T-helper 22 cell (primary cell): ENCODE results near the gene CHIC2.

Experiments used
- DNase-seq: peaks from one replicate; pipeline ENCODE4 v3.0.0-alpha.2; 2020; ENCODE audit warnings: low read depth

CHIC2 gene

DNA sequence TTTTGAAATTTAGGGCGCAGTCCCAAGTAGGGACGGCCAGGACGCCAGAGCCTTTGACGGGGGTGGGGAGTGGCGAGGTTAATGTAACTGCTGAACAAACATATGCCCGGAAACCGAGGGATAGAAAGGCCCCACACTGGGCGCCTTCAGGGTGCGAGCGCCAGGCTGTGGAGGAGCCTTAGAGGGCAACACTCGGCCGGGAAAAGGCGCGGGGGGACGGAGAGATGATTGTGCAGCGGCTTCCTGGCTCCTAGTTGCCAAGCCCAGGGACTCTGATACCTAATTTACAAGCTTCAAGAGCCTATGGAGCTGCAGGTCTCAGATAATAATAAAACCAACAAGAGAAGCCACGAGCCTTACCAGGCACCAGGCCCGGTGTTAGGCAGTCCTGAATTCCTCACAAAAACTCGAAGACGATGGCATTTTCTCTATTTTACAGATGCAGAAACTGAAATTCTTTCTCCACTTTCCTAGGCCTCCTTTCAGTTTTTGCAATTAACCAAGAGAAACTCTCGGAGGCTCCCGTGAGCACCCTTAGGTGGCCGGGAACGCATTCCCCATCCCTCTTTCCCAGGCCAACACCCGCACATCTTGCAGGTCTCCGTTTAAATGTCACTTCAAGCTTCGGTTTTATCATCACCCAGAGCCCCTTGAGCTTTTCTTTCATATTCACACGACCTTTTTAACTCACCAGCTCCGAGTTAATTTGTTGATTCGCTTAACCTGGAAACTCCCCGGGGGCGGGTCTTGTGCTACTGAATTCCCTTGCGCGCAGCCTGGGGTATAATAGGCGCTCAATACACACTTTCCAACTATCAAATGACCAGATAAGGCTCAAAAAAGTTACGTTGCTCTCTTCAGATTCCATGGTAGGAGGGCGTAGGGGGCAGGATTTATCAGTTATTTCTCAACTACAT lies 29.2 kb upstream of the CHIC2 start:
- DNase-seq = no peak

- no peak for DNase-seq
Observed at GRCh38 chr4:54092405-54093323, 28.3 kb upstream of the CHIC2 start.

- DNase-seq = peak; percentile 51
Observed at GRCh38 chr4:54091637-54092404, 27.4 kb upstream of the CHIC2 start.

DNA sequence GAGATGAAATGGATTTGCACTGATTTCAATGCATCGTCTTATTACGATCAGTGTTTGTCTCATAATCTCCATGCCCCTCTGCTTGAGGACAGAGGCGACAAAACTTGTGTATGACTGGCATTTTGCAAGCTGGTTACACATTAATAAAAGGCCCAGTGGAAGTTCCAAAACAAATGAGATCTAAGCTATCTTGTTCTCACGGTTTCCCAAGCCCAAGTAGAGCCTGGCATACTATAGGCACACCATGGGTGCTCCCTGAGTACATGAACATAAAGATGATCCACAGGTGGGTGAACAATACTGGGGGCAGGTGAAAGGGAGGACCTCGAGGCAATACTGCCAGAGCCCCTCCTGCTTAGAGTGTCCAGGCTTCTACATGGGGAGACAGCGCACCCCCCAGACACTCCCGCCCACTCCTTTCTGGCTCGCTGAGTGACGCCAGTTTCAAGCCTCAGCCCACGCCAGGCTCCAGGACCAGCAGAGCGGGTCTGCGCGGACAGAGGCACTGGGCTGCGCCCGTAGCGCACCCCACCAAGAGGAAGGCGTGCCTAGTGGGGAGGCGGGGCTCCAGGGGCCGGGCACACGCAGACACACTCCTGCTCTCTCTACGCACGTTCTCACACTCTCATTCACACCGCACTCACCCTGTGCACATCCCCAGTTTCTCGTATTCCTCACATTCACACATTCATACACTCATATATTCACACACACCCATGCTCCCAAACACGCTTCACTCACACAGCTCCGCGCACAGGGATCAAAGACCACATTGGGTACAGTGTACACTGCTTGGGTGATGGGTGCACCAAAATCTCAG lies 26.6 kb upstream of the CHIC2 start:
- no peak for DNase-seq

DNA sequence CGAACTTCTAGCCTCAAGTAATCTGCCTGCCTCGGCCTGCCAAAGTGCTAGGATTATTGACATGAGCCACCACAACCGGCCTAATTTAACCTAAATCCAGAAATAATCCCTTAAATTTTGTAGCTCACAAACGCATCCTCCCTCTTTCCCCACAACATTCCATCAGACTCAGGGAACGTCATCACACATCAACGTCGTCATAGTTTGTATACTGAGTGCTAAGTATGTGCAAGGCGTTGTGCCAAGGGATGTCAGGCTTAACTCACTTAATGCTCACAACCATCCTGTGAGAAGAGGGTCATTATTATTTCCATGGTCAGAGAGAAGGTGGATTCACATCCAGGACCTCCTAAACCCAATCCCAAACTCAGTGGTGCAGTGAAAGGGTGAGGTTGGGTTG lies 26.0 kb upstream of the CHIC2 start:
- DNase-seq = no peak

GRCh38 chr4:54089875-54090274 lies 25.5 kb upstream of the CHIC2 start:
- DNase-seq = no peak

GRCh38 chr4:54085284-54085683 lies 20.9 kb upstream of the CHIC2 start:
- no peak for DNase-seq

DNA sequence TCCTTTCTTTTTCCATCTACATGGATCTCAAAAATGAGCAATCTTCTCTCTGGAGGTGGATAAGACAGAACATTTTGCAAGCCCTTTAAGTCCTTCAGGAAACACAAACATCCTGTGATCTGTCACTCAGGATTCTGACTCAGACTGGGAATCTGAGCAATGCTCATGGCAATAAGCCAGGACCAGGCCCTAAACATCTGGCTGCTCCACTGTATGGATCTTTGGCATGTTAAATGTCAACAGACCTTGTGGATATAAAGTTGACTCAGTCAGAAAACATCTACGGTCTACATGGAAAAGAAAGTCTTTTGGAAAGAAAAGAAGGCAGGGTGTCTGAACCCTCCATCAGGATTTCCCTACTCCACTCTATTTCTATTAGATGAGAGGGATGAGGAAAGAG lies 17.8 kb upstream of the CHIC2 start:
- no peak for DNase-seq

- DNase-seq = no peak
Observed at GRCh38 chr4:54077812-54078211, 13.4 kb upstream of the CHIC2 start.

- no peak for DNase-seq
Observed at GRCh38 chr4:54076673-54077072, 12.3 kb upstream of the CHIC2 start.

- no peak for DNase-seq
Observed at GRCh38 chr4:54074381-54074780, 10.0 kb upstream of the CHIC2 start.

GRCh38 chr4:54073271-54073880 lies 9.0 kb upstream of the CHIC2 start:
- DNase-seq = no peak

- DNase-seq = no peak
Observed at GRCh38 chr4:54067166-54067565, 2.8 kb upstream of the CHIC2 start.

- no peak for DNase-seq
Observed at GRCh38 chr4:54066718-54067129, 2.3 kb upstream of the CHIC2 start.

DNA sequence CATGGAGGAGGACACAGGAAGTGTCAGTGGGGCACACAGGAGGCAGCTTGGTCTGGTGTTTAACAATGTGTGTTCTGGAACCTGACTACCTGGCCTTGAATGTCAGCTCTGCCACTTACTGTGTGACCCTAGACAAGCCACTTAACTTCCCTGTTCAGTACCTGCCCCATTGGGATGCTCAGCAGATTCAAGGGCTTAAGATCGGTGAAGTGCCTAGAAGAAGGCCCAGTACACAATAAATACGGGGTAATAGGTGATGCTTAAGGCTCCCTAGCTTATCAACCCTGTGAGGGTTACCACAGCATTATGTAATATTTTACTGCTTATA lies 1.6 kb upstream of the CHIC2 start:
- no peak for DNase-seq

- no peak for DNase-seq
Observed at GRCh38 chr4:54065282-54066087, 1.1 kb upstream of the CHIC2 start.

- peak; percentile 12 for DNase-seq
Observed at GRCh38 chr4:54063737-54064316, 578 bp downstream of the CHIC2 start.

DNA sequence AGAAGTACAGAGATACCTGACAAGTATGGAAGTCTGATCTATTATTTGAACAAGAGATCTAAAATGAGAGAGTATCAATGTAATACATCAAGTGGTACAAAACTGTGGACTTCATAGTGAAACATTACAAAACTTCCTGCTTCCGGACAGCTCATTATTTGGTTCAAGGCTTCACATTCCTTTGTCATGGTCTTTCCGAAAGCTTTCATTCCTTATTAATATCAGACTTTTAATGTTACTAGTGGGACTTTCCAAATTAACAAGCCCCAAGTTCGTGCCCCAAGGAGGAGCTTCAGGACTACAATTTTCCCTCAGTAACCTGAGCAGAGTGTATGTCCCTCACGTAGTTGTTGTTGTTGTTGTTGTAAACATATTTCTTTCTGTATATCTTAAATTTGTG lies 1.2 kb downstream of the CHIC2 start:
- no peak for DNase-seq

- DNase-seq = no peak
Observed at GRCh38 chr4:54062392-54062791, 2.0 kb downstream of the CHIC2 start.

DNA sequence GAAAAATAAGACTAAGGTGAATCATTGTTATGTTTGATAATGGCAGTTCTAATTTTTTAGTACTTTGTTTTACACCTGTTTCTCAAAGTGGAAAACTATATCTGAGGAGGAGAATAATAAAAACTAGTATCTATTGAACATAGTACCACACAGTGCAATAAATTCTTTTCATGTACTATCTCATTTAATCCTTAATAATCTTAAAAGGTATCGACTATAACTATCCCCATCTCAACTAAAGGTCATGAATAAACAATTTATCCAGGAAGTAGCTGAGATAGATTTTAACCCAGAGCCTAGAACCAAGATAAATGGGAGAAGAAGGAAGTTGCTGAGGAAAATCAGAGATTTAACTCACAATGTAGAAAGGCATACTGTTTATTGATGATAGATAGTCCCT lies 2.5 kb downstream of the CHIC2 start:
- no peak for DNase-seq
